GM19468 (cell line): Measurements from ENCODE around the gene ABHD17C.
"Not testable (repeated sequence)": the region's sequence is repeated elsewhere in the genome, so short reads cannot be mapped to it uniquely, and the experiment has no call there.

Experiments
- ATAC-seq: cut with Tn5 transposase; IDR thresholded peaks from one replicate; pipeline ENCODE4 v1.9.1; 2021; ENCODE audit warnings: mild to moderate bottlenecking, moderate library complexity, moderate number of reproducible peaks; ENCODE audit not compliant: unreplicated experiment; ENCODE audit errors: extremely low read depth

The ABHD17C gene

GRCh38 chr15:80695099-80695910 lies at the start of gene ABHD17C:
Gene ABHD17C (plus strand): TSS chr15:80695310. CDS start chr15:80695430, 120 bp downstream.
- ATAC-seq = no peak

GRCh38 chr15:80645494-80646065 lies 49.5 kb upstream of the ABHD17C start:
- ATAC-seq = no peak

- not testable (repeated sequence) for ATAC-seq
Measured at GRCh38 chr15:80647424-80647823, 47.7 kb upstream of the ABHD17C start.

GRCh38 chr15:80654299-80654698 lies 40.8 kb upstream of the ABHD17C start:
- ATAC-seq = no peak

- ATAC-seq = no peak
Measured at GRCh38 chr15:80659375-80659774, 35.7 kb upstream of the ABHD17C start.

- ATAC-seq = no peak
Measured at GRCh38 chr15:80660119-80660518, 35.0 kb upstream of the ABHD17C start.

- no peak for ATAC-seq
Measured at GRCh38 chr15:80662129-80662528, 33.0 kb upstream of the ABHD17C start.

GRCh38 chr15:80662757-80663553 lies 32.2 kb upstream of the ABHD17C start:
- no peak for ATAC-seq

GRCh38 chr15:80665151-80665550 lies 30.0 kb upstream of the ABHD17C start:
- no peak for ATAC-seq

- ATAC-seq = no peak
Measured at GRCh38 chr15:80667936-80668335, 27.2 kb upstream of the ABHD17C start.

GRCh38 chr15:80668546-80669236 lies 26.4 kb upstream of the ABHD17C start:
- ATAC-seq = no peak

- no peak for ATAC-seq
Measured at GRCh38 chr15:80669663-80670273, 25.3 kb upstream of the ABHD17C start.

GRCh38 chr15:80673561-80674244 lies 21.4 kb upstream of the ABHD17C start:
- ATAC-seq = no peak

GRCh38 chr15:80674245-80674614 lies 20.9 kb upstream of the ABHD17C start:
- no peak for ATAC-seq

GRCh38 chr15:80677041-80677440 lies 18.1 kb upstream of the ABHD17C start:
- no peak for ATAC-seq

GRCh38 chr15:80679167-80679803 lies 15.8 kb upstream of the ABHD17C start:
- no peak for ATAC-seq

- ATAC-seq = no peak
Measured at GRCh38 chr15:80679804-80680175, 15.3 kb upstream of the ABHD17C start.

- no peak for ATAC-seq
Measured at GRCh38 chr15:80682201-80682600, 12.9 kb upstream of the ABHD17C start.

- no peak for ATAC-seq
Measured at GRCh38 chr15:80684697-80685096, 10.4 kb upstream of the ABHD17C start.
